Keratinocyte (primary cell): ENCODE measurements around the gene CIROP.

ENCODE experiments used
- EZH2 ChIP-seq: IDR thresholded peaks from one replicate; pipeline ENCODE4 v1.6.1; 2012; ENCODE audit warnings: inconsistent platforms, mild to moderate bottlenecking, low read length, moderate library complexity
- TF ChIP-seq, protein P1 (sequence below), 3 experiments: IDR thresholded peaks in 1 of 3; conservative IDR thresholded peaks in 1 of 3; optimal IDR thresholded peaks in 1 of 3; 2 replicates in 2 of 3; 3 replicates in 1 of 3; pipeline versions ENCODE3 to v1.5.1; 2011; ENCODE audit warnings: low read length in 3 of 3, mild to moderate bottlenecking in 3 of 3, moderate library complexity in 2 of 3, control low read depth in 1 of 3, inconsistent platforms in 1 of 3; ENCODE audit not compliant: insufficient read depth in 2 of 3; ENCODE audit errors: extremely low read depth in 1 of 3

- TF ChIP-seq, protein P1, sequence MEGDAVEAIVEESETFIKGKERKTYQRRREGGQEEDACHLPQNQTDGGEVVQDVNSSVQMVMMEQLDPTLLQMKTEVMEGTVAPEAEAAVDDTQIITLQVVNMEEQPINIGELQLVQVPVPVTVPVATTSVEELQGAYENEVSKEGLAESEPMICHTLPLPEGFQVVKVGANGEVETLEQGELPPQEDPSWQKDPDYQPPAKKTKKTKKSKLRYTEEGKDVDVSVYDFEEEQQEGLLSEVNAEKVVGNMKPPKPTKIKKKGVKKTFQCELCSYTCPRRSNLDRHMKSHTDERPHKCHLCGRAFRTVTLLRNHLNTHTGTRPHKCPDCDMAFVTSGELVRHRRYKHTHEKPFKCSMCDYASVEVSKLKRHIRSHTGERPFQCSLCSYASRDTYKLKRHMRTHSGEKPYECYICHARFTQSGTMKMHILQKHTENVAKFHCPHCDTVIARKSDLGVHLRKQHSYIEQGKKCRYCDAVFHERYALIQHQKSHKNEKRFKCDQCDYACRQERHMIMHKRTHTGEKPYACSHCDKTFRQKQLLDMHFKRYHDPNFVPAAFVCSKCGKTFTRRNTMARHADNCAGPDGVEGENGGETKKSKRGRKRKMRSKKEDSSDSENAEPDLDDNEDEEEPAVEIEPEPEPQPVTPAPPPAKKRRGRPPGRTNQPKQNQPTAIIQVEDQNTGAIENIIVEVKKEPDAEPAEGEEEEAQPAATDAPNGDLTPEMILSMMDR (optimal IDR thresholded peaks at IDR 0.05 in 1 of 3, IDR thresholded peaks at IDR 0.05 in 1 of 3, conservative IDR thresholded peaks at IDR 0.05 in 1 of 3; ENCODE audit: extremely low read depth in 1 of 3, insufficient read depth in 2 of 3, low read length in 3 of 3) = no peak
- TF ChIP-seq EZH2 = no peak
Observed at GRCh38 chr14:23137813-23138535, 33.2 kb upstream of the CIROP start.
